Thyroid gland (tissue), 4 donors: ENCODE data around the gene SLC4A3. TPM values are rescaled to one million over a fixed set of nuclear protein-coding genes. Genes with fewer than 3 reads are reported as not detected.

Source experiments
- DNase-seq, 2 donors: peaks; one replicate each; pipeline ENCODE4 v3.0.0-alpha.2; 2019
- H3K27ac ChIP-seq, 3 donors: fragments of 200-600 bp; sonication (generic); 1 replicate in 2 of 3; 2 replicates in 1 of 3; pipeline ENCODE4 v1.5.1; 2016 to 2019; ENCODE audit warnings: mild to moderate bottlenecking in 1 of 3, moderate library complexity in 1 of 3
- H3K27me3 ChIP-seq: fragments of 200-600 bp; sonication (generic); one replicate; pipeline ENCODE4 v1.5.1; 2019
- H3K36me3 ChIP-seq, 2 donors: fragments of 200-600 bp; sonication (generic); one replicate each; pipeline ENCODE4 v1.5.1; 2016 to 2019
- H3K4me1 ChIP-seq, 2 donors: fragments of 200-600 bp; sonication (generic); one replicate each; pipeline ENCODE4 v1.5.1; 2017 to 2019
- H3K4me3 ChIP-seq, 3 donors: fragments of 200-600 bp; sonication (generic); replicated peaks in 1 of 3; 1 replicate in 2 of 3; 2 replicates in 1 of 3; pipeline ENCODE4 v1.5.1; 2016; ENCODE audit warnings: mild to moderate bottlenecking in 1 of 3
- H3K9me3 ChIP-seq: fragments of 200-600 bp; sonication (generic); one replicate; pipeline ENCODE4 v1.5.1; 2017
- CTCF ChIP-seq, 6 experiments: fragments of 200-600 bp in 3 of 6; fragments of 450-650 bp in 3 of 6; sonication (generic) in 3 of 6; IDR thresholded peaks; one replicate each; pipeline ENCODE4 v1.5.1; 2016 to 2019; ENCODE audit warnings: antibody characterized with exemption in 6 of 6, mild to moderate bottlenecking in 2 of 6, inconsistent platforms in 1 of 6, moderate library complexity in 1 of 6
- POLR2A ChIP-seq, 2 donors: fragments of 450-650 bp; IDR thresholded peaks; one replicate each; pipeline ENCODE4 v1.6.1; 2017; ENCODE audit warnings: antibody characterized with exemption in 2 of 2, mild to moderate bottlenecking in 2 of 2, moderate library complexity in 1 of 2
- WGBS, 2 donors: methylation state at CpG; one replicate each; pipeline ENCODE4 v1.1.5; 2017; 5-methylcytosine and 5-hydroxymethylcytosine counted together
- intact Hi-C: fragments of 100-400 bp; cut with DNase I; formaldehyde crosslinking; loops from one replicate; pipeline ENCODE4 v1.15.1; 2023
- total RNA-seq, 4 donors: library from RNA; depleted of rRNA; stranded (reverse); fragments of >200 nt; gene quantifications; one replicate each; pipeline ENCODE4 v1.2.3, GENCODE V29; 2016

Gene SLC4A3
- total RNA-seq, 4 donors from 2014 or later, result 1.2 to 3.2 (median 2.8) TPM

- peaks cover 7 to 16% of the 10 kb centered on the region in 2 donors for H3K36me3 ChIP-seq
These were observed 13.9 kb upstream of the SLC4A3 start for GRCh38 chr2:219613461-219614070.

GRCh38 chr2:219614076-219614860 is 13.2 kb upstream of the SLC4A3 start:
- peak; percentile 45 to 52 for DNase-seq
- Histone ChIP-seq H3K9me3 (no peaks in the 10 kb centered on the region), H3K36me3 (peaks cover 2 to 10% of the 10 kb centered on the region in 2 donors), H3K4me3 (no peak overlapping the region), H3K27me3 (no peaks in the 10 kb centered on the region), H3K27ac (no peak overlapping the region), H3K4me1 (no peaks in the 10 kb centered on the region)
- 77 to 81% methylated on average over 11 of the region's 11 CpGs for WGBS, 2 donors
- intact Hi-C loops, result no loop called here
- no peak for TF ChIP-seq POLR2A (IDR thresholded peaks at IDR 0.05)
- no peak for TF ChIP-seq CTCF (IDR thresholded peaks at IDR 0.05)

More at GRCh38 chr2:219613461-219614070, 13.9 kb upstream of the SLC4A3 start:
- TF ChIP-seq POLR2A (IDR thresholded peaks at IDR 0.05), result no peak
- 96 to 97% methylated on average over 6 to 9 of the region's 11 CpGs for WGBS, 2 donors
- intact Hi-C loops, result no loop called here
- no peak overlapping the region for H3K4me3 ChIP-seq
- no peaks in the 10 kb centered on the region for H3K27me3 ChIP-seq
- H3K27ac ChIP-seq, result no peak overlapping the region
- no peak for DNase-seq
- H3K4me1 ChIP-seq, result no peaks in the 10 kb centered on the region
- no peaks in the 10 kb centered on the region for H3K9me3 ChIP-seq

GRCh38 chr2:219615036-219615435 is 12.4 kb upstream of the SLC4A3 start:
- no peaks in the 10 kb centered on the region for H3K4me1 ChIP-seq
- no peaks in the 10 kb centered on the region for H3K9me3 ChIP-seq
- no peak for TF ChIP-seq CTCF (IDR thresholded peaks at IDR 0.05)
- no peak for TF ChIP-seq POLR2A (IDR thresholded peaks at IDR 0.05)
- no peak for DNase-seq
- intact Hi-C loops, result no loop called here
- no peak overlapping the region for H3K27ac ChIP-seq
- 81 to 90% methylated on average over 6 to 11 of the region's 11 CpGs for WGBS, 2 donors
- no peaks in the 10 kb centered on the region for H3K27me3 ChIP-seq
- peaks cover 0 to 10% of the 10 kb centered on the region in 2 donors for H3K36me3 ChIP-seq
- no peak overlapping the region for H3K4me3 ChIP-seq

GRCh38 chr2:219615894-219616293 is 11.5 kb upstream of the SLC4A3 start:
- Histone ChIP-seq H3K4me1 (no peaks in the 10 kb centered on the region), H3K9me3 (no peaks in the 10 kb centered on the region), H3K27me3 (no peaks in the 10 kb centered on the region), H3K27ac (no peak overlapping the region), H3K4me3 (no peak overlapping the region), H3K36me3 (peaks cover 0 to 10% of the 10 kb centered on the region in 2 donors)
- no peak for DNase-seq
- intact Hi-C loops, result no loop called here
- 89 to 100% methylated on average over 1 to 9 of the region's 12 CpGs for WGBS, 2 donors
- TF ChIP-seq CTCF (IDR thresholded peaks at IDR 0.05) (no peak), POLR2A (IDR thresholded peaks at IDR 0.05) (no peak)

- DNase-seq, result peak; percentile 51 to 61
- Histone ChIP-seq H3K36me3 (peaks cover 0 to 10% of the 10 kb centered on the region in 2 donors), H3K27me3 (no peaks in the 10 kb centered on the region), H3K27ac (no peak overlapping the region), H3K4me3 (no peak overlapping the region), H3K4me1 (no peaks in the 10 kb centered on the region), H3K9me3 (no peaks in the 10 kb centered on the region)
- 58 to 63% methylated on average over 4 of the region's 4 CpGs for WGBS, 2 donors
- intact Hi-C loops, result no loop called here
- TF ChIP-seq CTCF (IDR thresholded peaks at IDR 0.05) (no peak), POLR2A (IDR thresholded peaks at IDR 0.05) (no peak)
These were observed 10.9 kb upstream of the SLC4A3 start for GRCh38 chr2:219616550-219616949.
